Tibial nerve (tissue), 4 donors: ENCODE data around the gene EML1. TPM values are rescaled to one million over a fixed set of nuclear protein-coding genes. Genes with fewer than 3 reads are reported as not detected.
A peak's percentile ranks its signal among the peaks of the same experiment; 100 is the strongest.

Source experiments
- DNase-seq, 2 donors: peaks; one replicate each; pipeline ENCODE4 v3.0.0-alpha.2; 2019; ENCODE audit warnings: low spot score in 2 of 2
- H3K27ac ChIP-seq, 4 donors: fragments of 200-600 bp; sonication (generic) in 3 of 4; one replicate each; pipeline ENCODE4 v1.5.1; 2017 to 2019; ENCODE audit warnings: mild to moderate bottlenecking in 1 of 4
- H3K27me3 ChIP-seq, 2 donors: fragments of 200-600 bp; sonication (generic) in 1 of 2; one replicate each; pipeline versions ENCODE4 v1.5.1 to v1.6.0; 2017 to 2019
- H3K36me3 ChIP-seq, 3 donors: fragments of 200-600 bp; sonication (generic); one replicate each; pipeline ENCODE4 v1.5.1; 2018 to 2019
- H3K4me1 ChIP-seq, 4 donors: fragments of 200-600 bp; sonication (generic) in 3 of 4; one replicate each; pipeline ENCODE4 v1.5.1; 2017 to 2019
- H3K4me3 ChIP-seq, 4 donors: fragments of 200-600 bp; sonication (generic) in 3 of 4; one replicate each; pipeline ENCODE4 v1.5.1; 2017 to 2019; ENCODE audit warnings: mild to moderate bottlenecking in 1 of 4, moderate library complexity in 1 of 4
- H3K9me3 ChIP-seq, 4 donors: fragments of 200-600 bp; sonication (generic) in 3 of 4; one replicate each; pipeline ENCODE4 v1.5.1; 2017 to 2019
- CTCF ChIP-seq, 5 experiments: fragments of 200-600 bp in 3 of 5; fragments of 450-650 bp in 2 of 5; sonication (generic) in 3 of 5; IDR thresholded peaks; one replicate each; pipeline ENCODE4 v1.5.1; 2016 to 2019; ENCODE audit warnings: antibody characterized with exemption in 5 of 5, mild to moderate bottlenecking in 3 of 5, moderate library complexity in 2 of 5
- EP300 ChIP-seq, 2 donors: sonication (generic); formaldehyde crosslinking; IDR thresholded peaks; one replicate each; pipeline ENCODE4 v1.6.1; 2017; ENCODE audit warnings: antibody characterized with exemption in 2 of 2, mild to moderate bottlenecking in 1 of 2
- POLR2A ChIP-seq, 2 donors: fragments of 450-650 bp; IDR thresholded peaks; one replicate each; pipeline ENCODE4 v1.6.1; 2017; ENCODE audit warnings: antibody characterized with exemption in 2 of 2, mild to moderate bottlenecking in 2 of 2, moderate library complexity in 2 of 2
- WGBS, 2 donors: methylation state at CpG; one replicate each; pipeline ENCODE4 v1.1.5; 2018; 5-methylcytosine and 5-hydroxymethylcytosine counted together
- total RNA-seq, 4 donors: library from RNA; depleted of rRNA; stranded (reverse); fragments of >200 nt; gene quantifications; one replicate each; pipeline ENCODE4 v1.1.0, GENCODE V29; 2016

EML1 gene
- total RNA-seq, 4 donors from 2014 or later, result 32.4 to 82.8 (median 55.2) TPM

GRCh38 chr14:99980299-99980698, 187.1 kb downstream of the EML1 start:
- no peak for DNase-seq
- Histone ChIP-seq H3K27ac (no peak overlapping the region), H3K36me3 (peaks cover 0 to 3% (median 0%) of the 10 kb centered on the region in 3 donors), H3K9me3 (peaks cover 0 to 9% (median 0%) of the 10 kb centered on the region in 4 donors), H3K27me3 (no peaks in the 10 kb centered on the region), H3K4me3 (no peak overlapping the region), H3K4me1 (peaks cover 0 to 11% (median 0%) of the 10 kb centered on the region in 4 donors)
- TF ChIP-seq CTCF (IDR thresholded peaks at IDR 0.05), result no peak
- no peak for TF ChIP-seq POLR2A (IDR thresholded peaks at IDR 0.05)
- no peak for TF ChIP-seq EP300 (IDR thresholded peaks at IDR 0.05)
- WGBS, 2 donors, result 83 to 93% methylated on average over 7 of the region's 7 CpGs

- WGBS, 2 donors, result 71 to 74% methylated on average over 5 of the region's 5 CpGs
- Histone ChIP-seq H3K4me3 (no peak overlapping the region), H3K36me3 (peaks cover 0 to 3% (median 0%) of the 10 kb centered on the region in 3 donors), H3K9me3 (no peaks in the 10 kb centered on the region), H3K27ac (no peak overlapping the region), H3K27me3 (no peaks in the 10 kb centered on the region), H3K4me1 (peaks cover 0 to 11% (median 0%) of the 10 kb centered on the region in 4 donors)
- TF ChIP-seq EP300 (IDR thresholded peaks at IDR 0.05) (no peak), POLR2A (IDR thresholded peaks at IDR 0.05) (no peak), CTCF (IDR thresholded peaks at IDR 0.05) (no peak)
- no peak for DNase-seq
Observed at GRCh38 chr14:99981806-99982205, 188.6 kb downstream of the EML1 start.

DNA sequence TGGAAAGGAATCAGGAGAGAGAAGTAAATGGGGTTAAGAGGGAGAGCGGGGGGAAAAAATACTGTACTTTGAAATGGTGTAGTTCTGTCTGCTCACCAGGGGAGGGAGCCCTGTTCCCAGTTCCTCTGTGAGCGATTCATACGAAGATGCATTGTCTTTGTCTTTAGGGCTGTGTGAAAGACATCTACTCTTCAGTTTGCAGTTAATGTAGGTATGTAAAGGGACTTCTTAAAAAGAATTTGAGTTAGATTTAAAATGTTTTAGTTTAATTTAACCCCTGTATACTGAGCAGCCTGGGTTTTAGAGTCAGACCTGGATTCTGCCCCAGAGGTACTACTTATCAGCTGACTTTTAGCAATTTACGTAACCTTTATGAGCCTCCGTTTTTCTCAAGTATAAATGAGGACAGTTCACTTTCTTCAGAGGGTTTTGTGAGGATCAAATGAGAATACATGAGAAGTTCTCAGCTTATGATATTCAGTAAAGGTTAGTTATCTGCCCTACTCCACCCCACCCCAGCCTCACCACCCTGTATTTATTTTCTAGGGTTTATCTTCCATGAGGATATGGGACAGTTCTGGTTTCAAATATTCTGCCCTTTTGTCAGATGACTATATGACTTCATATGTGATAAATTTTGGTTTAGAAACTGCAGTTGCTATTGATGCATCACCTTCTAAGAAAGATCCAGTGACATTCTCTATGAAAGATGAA, 189.5 kb downstream of the EML1 start:
- Histone ChIP-seq H3K27ac (no peak overlapping the region), H3K27me3 (no peaks in the 10 kb centered on the region), H3K4me3 (no peak overlapping the region), H3K4me1 (peaks cover 0 to 11% (median 0%) of the 10 kb centered on the region in 4 donors), H3K36me3 (no peaks in the 10 kb centered on the region), H3K9me3 (no peaks in the 10 kb centered on the region)
- 28 to 34% methylated on average over 5 of the region's 5 CpGs for WGBS, 2 donors
- TF ChIP-seq POLR2A (IDR thresholded peaks at IDR 0.05) (no peak), CTCF (IDR thresholded peaks at IDR 0.05) (peak; percentile 81 to 90 (median 82)), EP300 (IDR thresholded peaks at IDR 0.05) (peak in 1 of 2 donors; percentile 35)
- DNase-seq, result peak in 1 of 2 donors; percentile 22

DNA sequence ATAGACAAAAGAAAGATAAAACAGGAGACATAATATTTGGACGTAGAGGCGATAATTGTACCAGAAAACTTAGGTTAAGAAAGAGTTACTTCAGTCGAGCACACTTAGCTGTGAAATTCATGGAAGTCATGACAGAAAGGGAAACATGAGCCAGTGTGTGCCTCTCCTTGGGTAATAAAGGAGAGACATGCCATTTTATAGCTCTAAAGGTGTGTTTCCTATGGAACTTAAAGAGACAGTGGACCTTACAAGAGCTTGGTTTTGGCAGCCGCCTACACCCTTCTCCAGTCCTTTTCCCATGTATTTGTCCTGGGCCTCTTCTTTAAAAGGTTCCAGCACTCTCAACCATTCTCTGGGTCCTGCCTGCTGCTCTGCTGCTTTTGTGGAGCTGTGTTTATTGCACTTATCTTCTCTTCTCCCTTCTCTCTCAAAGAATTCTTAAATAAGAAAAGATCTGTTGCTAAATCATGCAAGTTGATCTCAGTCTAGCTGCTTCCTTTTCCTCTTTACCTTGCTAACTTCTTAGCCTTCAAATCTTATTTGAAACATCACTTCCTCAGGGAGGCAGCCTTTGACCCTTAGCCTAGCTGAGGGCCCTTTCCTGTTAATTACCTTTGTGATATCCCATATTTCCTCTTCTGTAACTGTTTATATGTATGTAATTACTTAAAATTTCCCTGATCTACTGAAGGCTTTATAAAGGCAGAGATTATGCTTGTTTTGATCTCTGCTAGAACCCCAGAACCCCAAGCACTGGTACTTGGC, 190.2 kb downstream of the EML1 start:
- H3K4me3 ChIP-seq, result no peak overlapping the region
- no peaks in the 10 kb centered on the region for H3K9me3 ChIP-seq
- WGBS, 2 donors, result 72 to 75% methylated on average over 4 of the region's 4 CpGs
- peaks cover 0 to 11% (median 0%) of the 10 kb centered on the region in 4 donors for H3K4me1 ChIP-seq
- H3K27ac ChIP-seq, result no peak overlapping the region
- H3K36me3 ChIP-seq, result no peaks in the 10 kb centered on the region
- TF ChIP-seq EP300 (IDR thresholded peaks at IDR 0.05) (no peak), CTCF (IDR thresholded peaks at IDR 0.05) (no peak), POLR2A (IDR thresholded peaks at IDR 0.05) (no peak)
- no peak for DNase-seq
- H3K27me3 ChIP-seq, result no peaks in the 10 kb centered on the region

- Histone ChIP-seq H3K27ac (no peak overlapping the region), H3K4me1 (peaks cover 0 to 11% (median 0%) of the 10 kb centered on the region in 4 donors), H3K36me3 (no peaks in the 10 kb centered on the region), H3K9me3 (no peaks in the 10 kb centered on the region), H3K4me3 (no peak overlapping the region), H3K27me3 (no peaks in the 10 kb centered on the region)
- 52 to 57% methylated on average over 3 of the region's 3 CpGs for WGBS, 2 donors
- TF ChIP-seq CTCF (IDR thresholded peaks at IDR 0.05), result no peak
- no peak for TF ChIP-seq POLR2A (IDR thresholded peaks at IDR 0.05)
- no peak for TF ChIP-seq EP300 (IDR thresholded peaks at IDR 0.05)
- no peak for DNase-seq
Observed at GRCh38 chr14:99984036-99984435, 190.8 kb downstream of the EML1 start.
